Esophagus squamous epithelium (tissue), 4 donors: Measurements from ENCODE around the gene PTK7.

Experiments
- CTCF ChIP-seq, 6 experiments: fragments of 450-650 bp in 4 of 6; fragments of 200-600 bp in 2 of 6; sonication (generic) in 2 of 6; IDR thresholded peaks; one replicate each; pipeline ENCODE4 v1.5.1; 2016 to 2019; ENCODE audit warnings: antibody characterized with exemption in 6 of 6, mild to moderate bottlenecking in 4 of 6, moderate library complexity in 4 of 6
- POLR2A ChIP-seq, 4 donors: fragments of 450-650 bp; IDR thresholded peaks; one replicate each; pipeline ENCODE4 v1.6.1; 2017; ENCODE audit warnings: antibody characterized with exemption in 4 of 4, mild to moderate bottlenecking in 4 of 4, moderate library complexity in 3 of 4

GRCh38 chr6:43026365-43026764 is 49.7 kb upstream of the PTK7 start:
- TF ChIP-seq CTCF (IDR thresholded peaks at IDR 0.05) (no peak), POLR2A (IDR thresholded peaks at IDR 0.05) (no peak)
